Stromal cell of bone marrow (primary cell): Measurements from ENCODE around the gene UROC1.
A peak's percentile ranks its signal among the peaks of the same experiment; 100 is the strongest.

ENCODE experiments used
- DNase-seq: peaks from one replicate; pipeline ENCODE4 v3.0.0-alpha.2; 2012; ENCODE audit warnings: low read depth

The UROC1 gene

GRCh38 chr3:126517291-126517951 is at the start of gene UROC1:
Gene UROC1, minus strand, starts transcription at chr3:126517773. Its CDS starts 54 bp downstream, at chr3:126517719.
- no peak for DNase-seq

GRCh38 chr3:126562737-126563276 is 45.2 kb upstream of the UROC1 start:
- DNase-seq: no peak

- DNase-seq: no peak
Observed at GRCh38 chr3:126558336-126559071, 40.9 kb upstream of the UROC1 start, which contains the start of gene C3orf22. Gene C3orf22, minus strand, starts transcription at chr3:126558932. Its CDS starts 5,542 bp downstream, at chr3:126553390.

- no peak for DNase-seq
Observed at GRCh38 chr3:126557761-126558160, 40.2 kb upstream of the UROC1 start.

- no peak for DNase-seq
Observed at GRCh38 chr3:126557415-126557745, 39.8 kb upstream of the UROC1 start.

- no peak for DNase-seq
Observed at GRCh38 chr3:126556637-126557414, 39.3 kb upstream of the UROC1 start.

GRCh38 chr3:126555795-126556636 is 38.4 kb upstream of the UROC1 start:
- no peak for DNase-seq

DNA sequence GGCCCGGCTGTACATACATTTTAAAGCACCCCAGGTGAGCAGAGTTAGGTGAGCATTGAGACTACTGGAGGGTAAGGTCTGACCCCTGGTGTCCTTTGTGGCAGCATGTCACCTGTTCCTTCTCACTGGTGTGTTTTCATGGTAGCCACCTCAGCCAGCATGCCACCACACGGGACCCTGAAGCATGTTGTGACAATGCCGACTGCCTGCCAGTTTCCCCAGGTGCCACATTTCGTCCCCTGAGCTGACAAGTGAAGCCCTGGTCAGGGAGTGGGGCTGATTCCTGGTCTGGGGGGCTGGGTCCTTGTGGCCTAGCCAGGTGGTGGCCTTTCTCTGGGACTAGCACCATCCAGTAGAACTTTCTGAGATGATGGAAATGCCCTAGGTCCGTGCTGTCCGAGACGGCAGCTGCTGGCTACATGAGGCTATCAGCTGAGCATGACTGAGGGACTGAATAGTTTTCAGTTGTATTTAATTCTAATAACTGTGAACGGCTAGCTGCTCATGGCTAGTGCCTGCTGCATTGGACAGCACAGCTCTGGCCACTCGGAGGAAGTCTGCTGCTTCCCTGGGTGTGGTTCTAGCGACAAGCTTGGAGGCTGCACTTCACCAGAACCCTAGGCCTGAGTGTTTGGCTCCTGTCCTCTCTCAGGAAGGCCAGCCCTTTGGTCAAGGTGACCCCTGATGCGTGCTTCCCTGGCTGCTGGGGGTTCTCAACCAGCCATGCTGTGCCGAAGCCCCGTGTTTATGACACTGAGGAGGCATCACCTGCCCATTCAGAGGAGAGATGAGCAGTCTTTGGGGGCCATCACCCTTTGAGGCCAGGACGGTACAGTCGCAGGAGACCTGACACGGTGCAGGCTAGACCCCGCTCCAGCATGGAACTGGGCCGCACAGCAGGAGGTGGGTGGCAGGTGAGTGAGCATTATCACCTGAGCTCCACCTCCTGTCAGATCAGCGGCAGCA is 37.3 kb upstream of the UROC1 start:
- DNase-seq: no peak

GRCh38 chr3:126553284-126554084 is 35.9 kb upstream of the UROC1 start:
- no peak for DNase-seq

- no peak for DNase-seq
Observed at GRCh38 chr3:126552688-126553283, 35.2 kb upstream of the UROC1 start.

DNA sequence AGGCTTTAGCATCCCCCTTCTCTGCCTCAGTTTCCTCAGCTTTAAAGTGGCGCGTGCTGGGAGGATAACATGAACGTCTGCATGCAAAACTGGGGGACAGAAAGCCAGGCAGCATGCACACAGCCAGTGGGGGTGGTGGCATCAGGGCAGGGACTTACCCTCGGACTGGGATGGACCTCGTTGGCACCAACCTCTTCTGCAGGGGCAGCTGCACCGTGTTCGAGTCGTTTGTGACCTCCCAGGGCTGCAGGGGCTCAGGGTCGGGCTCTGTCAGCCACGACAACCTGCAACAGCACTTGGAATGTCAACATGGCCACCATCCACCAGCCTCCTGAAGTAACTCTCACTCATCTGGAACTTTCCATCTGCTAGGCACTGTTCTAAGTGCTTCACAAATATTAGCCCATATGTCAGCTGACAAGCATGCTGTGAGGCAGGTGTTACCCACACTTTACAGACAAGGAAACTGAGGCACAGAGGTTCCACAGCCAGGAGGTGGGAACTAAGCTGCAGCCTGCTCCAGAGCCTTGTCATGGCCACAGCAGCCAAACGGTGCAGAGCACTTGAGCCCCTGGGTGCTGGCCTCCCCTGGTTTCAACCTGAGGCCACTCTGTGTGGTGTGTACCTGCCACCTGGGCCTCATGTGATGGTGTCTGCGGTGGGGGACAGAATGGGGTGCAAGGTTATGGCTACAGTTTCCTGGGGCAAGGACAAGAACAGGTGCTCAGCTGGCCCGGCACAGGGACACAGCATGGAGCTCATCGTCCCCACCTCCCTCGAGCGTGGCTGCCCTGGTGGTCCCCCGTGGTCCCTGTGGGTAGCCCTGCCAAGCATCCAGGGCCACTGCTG is 34.5 kb upstream of the UROC1 start:
- no peak for DNase-seq

- no peak for DNase-seq
Observed at GRCh38 chr3:126551121-126551838, 33.7 kb upstream of the UROC1 start.

DNA sequence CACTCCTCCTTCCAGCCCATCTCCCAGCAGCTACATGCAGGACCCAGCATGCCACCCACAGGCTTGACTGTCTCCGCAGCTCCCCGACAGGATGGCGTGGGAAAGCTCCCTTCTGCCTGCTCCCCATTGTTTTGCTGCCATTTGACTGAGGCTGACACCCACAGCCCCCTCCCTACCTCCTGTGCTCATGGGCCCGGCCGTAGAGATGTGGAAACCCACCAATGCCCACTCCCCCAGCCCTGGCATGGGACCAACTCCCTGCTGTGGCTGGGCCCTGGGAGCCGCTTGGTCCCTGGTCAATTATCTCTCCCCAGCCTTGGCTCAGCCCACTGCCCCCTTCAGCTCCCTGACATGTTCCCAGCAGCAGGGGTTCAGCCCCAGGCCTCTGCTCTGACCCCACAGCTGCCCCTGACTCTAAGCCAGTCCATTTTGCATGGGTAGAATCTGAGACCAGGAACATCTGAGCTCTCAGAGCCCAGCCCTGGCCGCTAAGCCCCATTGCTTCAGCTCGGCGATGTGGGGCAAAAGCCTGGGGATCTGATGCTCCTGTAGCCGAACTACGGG is 33.0 kb upstream of the UROC1 start:
- DNase-seq: no peak

- DNase-seq: no peak
Observed at GRCh38 chr3:126549861-126550487, 32.4 kb upstream of the UROC1 start.

- no peak for DNase-seq
Observed at GRCh38 chr3:126548556-126549466, 31.2 kb upstream of the UROC1 start.

DNA sequence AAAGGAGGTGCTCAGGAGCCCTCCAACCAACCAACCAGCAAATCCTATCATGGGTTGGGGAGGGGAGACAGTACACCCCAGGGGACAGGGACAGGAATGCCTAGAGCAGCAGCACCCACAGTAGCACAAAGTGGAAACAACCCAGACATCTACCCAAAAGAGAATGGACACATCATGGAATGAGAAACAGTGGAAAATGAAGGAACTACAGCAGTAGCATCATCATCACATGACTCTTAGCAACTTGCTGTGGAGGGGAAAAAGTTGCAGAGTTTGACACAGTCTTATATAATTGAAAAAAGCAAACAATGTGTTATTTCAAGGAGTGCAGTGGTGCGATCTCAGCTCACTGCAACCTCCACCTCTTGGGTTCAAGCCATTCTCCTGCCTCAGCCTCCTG is 30.1 kb upstream of the UROC1 start:
- peak; percentile 16 for DNase-seq
